Nephron progenitor cell (in vitro differentiated cells): ENCODE measurements around the gene WDR83.
"Not testable (repeated sequence)": the region's sequence is repeated elsewhere in the genome, so short reads cannot be mapped to it uniquely, and the experiment has no call there.

ENCODE experiments used
- DNase-seq: peaks from one replicate; pipeline ENCODE4 v3.0.0; 2021
- H3K27ac Mint-ChIP-seq: 2 replicates; pipeline ENCODE4 v1.8.0; 2021; ENCODE audit warnings: mild to moderate bottlenecking, moderate library complexity, mixed read lengths
- H3K27me3 Mint-ChIP-seq: 2 replicates; pipeline ENCODE4 v1.8.0; 2021; ENCODE audit warnings: mild to moderate bottlenecking, low read depth, mixed read lengths; ENCODE audit not compliant: poor library complexity
- H3K36me3 Mint-ChIP-seq: 2 replicates; pipeline ENCODE4 v1.8.0; 2021; ENCODE audit warnings: low read depth, mixed read lengths
- H3K4me1 Mint-ChIP-seq: 2 replicates; pipeline ENCODE4 v1.8.0; 2021; ENCODE audit warnings: mixed read lengths
- H3K4me3 Mint-ChIP-seq: 2 replicates; pipeline ENCODE4 v1.8.0; 2021; ENCODE audit warnings: mild to moderate bottlenecking, moderate library complexity, mixed read lengths
- H3K9me3 Mint-ChIP-seq: 2 replicates; pipeline ENCODE4 v1.8.0; 2021; ENCODE audit warnings: mild to moderate bottlenecking, moderate library complexity, mixed read lengths
- TF ChIP-seq, protein P1 (sequence below): fragments of 200-600 bp; sonication (generic); IDR thresholded peaks from 2 replicates; pipeline ENCODE4 v1.5.0; 2021; ENCODE audit warnings: antibody characterized with exemption

The WDR83 gene

DNA sequence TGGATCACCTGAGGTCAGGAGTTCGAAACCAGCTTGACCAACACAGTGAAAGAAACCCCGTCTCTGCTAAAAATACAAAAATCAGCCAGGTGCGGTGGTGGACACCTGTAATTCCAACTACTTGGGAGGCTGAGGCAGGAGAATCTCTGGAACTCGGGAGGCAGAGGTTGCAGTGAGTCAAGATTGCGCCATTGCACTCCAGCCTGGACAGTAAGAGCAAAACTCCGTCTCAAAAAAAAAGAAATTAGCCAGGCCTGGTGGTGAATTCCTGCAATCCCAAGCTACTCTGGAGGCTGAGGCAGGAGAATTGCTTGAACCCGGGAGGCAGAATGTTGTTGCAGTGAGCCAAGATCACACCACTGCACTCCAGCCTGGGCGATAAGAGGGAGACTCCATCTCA, 42.0 kb downstream of the WDR83 start:
- DNase-seq: no peak
- H3K4me1 Mint-ChIP-seq: peaks cover 2% of the 10 kb centered on the region
- TF ChIP-seq, protein P1, sequence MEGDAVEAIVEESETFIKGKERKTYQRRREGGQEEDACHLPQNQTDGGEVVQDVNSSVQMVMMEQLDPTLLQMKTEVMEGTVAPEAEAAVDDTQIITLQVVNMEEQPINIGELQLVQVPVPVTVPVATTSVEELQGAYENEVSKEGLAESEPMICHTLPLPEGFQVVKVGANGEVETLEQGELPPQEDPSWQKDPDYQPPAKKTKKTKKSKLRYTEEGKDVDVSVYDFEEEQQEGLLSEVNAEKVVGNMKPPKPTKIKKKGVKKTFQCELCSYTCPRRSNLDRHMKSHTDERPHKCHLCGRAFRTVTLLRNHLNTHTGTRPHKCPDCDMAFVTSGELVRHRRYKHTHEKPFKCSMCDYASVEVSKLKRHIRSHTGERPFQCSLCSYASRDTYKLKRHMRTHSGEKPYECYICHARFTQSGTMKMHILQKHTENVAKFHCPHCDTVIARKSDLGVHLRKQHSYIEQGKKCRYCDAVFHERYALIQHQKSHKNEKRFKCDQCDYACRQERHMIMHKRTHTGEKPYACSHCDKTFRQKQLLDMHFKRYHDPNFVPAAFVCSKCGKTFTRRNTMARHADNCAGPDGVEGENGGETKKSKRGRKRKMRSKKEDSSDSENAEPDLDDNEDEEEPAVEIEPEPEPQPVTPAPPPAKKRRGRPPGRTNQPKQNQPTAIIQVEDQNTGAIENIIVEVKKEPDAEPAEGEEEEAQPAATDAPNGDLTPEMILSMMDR: no peak
- H3K9me3 Mint-ChIP-seq: peaks cover 9% of the 10 kb centered on the region
- H3K27ac Mint-ChIP-seq: no peak overlapping the region
- H3K4me3 Mint-ChIP-seq: no peak overlapping the region
- no peaks in the 10 kb centered on the region for H3K27me3 Mint-ChIP-seq
- peaks cover 73% of the 10 kb centered on the region for H3K36me3 Mint-ChIP-seq

DNA sequence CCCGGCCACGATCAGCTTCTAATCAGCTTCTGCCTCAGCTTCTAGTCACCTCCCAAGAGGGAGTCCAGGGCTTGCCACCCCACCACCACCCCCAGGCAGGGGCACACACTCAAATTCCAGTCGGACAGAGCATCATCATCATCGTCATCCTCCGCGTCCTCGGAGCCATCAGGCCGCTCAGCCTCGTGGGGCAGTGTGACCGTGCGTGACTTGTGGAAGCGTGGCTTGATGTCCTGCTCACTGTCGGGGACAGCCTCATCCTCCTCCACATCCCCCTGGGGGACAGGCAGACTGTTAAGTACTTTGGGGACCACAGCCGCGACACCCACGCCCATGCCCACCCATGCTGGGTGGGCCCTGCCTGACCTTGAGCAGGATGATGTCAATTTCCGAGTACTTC, 44.6 kb downstream of the WDR83 start:
- DNase-seq: no peak

DNA sequence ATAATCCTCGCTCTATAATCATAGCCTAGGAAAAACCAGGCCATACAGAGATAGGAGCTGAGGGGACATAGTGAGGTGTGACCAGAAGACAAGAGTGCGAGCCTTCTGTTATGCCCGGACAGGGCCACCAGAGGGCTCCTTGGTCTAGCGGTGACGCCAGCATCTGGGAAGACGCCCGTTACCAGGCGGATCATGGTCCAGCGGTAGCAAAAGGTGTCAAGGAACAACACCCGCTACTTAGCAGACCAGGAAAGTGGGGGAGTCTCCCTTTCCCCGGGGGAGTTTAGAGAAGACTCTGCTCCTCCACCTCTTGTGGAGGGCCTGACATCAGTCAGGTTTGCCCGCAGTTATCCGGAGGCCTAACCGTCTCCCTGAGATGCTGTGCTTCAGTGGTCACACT, 45.5 kb downstream of the WDR83 start:
- DNase-seq, H3K27me3 Mint-ChIP-seq, H3K4me1 Mint-ChIP-seq, H3K4me3 Mint-ChIP-seq, H3K27ac Mint-ChIP-seq: not testable (repeated sequence)
- Mint-ChIP-seq H3K36me3 (peaks cover 82% of the 10 kb centered on the region), H3K9me3 (peaks cover 10% of the 10 kb centered on the region)
- TF ChIP-seq, protein P1: peak; percentile 29

More for the DNA sequence above, 44.6 kb downstream of the WDR83 start:
- Mint-ChIP-seq H3K4me3 (no peak overlapping the region), H3K4me1 (no peaks in the 10 kb centered on the region), H3K27me3 (no peaks in the 10 kb centered on the region), H3K27ac (no peak overlapping the region), H3K9me3 (peaks cover 10% of the 10 kb centered on the region), H3K36me3 (peaks cover 83% of the 10 kb centered on the region)
- TF ChIP-seq, protein P1: no peak

DNA sequence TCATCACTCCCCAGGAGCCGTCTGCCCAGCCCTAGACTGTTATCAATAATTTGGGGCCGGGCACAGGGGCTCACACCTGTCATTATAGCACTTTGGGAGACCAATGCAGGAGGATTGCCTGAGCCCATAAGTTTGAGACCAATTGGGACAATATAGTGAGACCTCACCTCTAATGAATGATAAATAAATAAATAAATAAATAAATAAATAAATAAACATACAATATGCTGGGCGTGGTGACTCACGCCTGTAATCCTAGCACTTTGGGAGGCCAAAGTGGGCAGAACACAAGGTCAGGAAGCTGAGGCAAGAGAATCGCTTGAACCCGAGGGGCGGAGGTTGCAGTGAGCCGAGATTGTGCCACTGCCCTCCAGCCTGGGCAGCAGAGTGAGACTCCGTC, 46.7 kb downstream of the WDR83 start:
- not testable (repeated sequence) for H3K27me3 Mint-ChIP-seq, DNase-seq, H3K27ac Mint-ChIP-seq, H3K4me3 Mint-ChIP-seq, H3K4me1 Mint-ChIP-seq
- H3K9me3 Mint-ChIP-seq: peaks cover 10% of the 10 kb centered on the region
- peaks cover 79% of the 10 kb centered on the region for H3K36me3 Mint-ChIP-seq

DNA sequence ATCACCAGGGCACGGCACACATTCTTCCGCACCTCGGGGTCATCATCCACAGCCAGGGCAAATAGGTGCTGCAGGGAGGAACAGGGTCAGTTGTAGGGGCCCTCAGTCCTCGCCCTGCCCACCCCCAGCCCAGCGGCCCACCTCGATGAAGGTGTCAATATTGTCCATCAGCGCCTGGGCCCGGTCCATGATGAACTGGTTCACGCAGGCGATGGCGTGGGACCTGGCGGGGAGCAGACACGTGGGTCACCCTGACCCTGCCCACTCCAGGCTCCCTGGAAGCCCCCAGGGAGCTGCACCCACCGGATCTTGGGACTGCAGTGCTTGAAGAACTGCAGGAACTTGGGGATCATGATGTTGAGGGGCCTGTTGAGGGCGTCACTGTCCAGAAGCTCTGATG, 48.5 kb downstream of the WDR83 start:
- H3K4me1 Mint-ChIP-seq: peaks cover 5% of the 10 kb centered on the region
- no peak overlapping the region for H3K4me3 Mint-ChIP-seq
- peaks cover 10% of the 10 kb centered on the region for H3K9me3 Mint-ChIP-seq
- peaks cover 75% of the 10 kb centered on the region for H3K36me3 Mint-ChIP-seq
- no peak overlapping the region for H3K27ac Mint-ChIP-seq
- TF ChIP-seq, protein P1: no peak
- H3K27me3 Mint-ChIP-seq: no peaks in the 10 kb centered on the region
- DNase-seq: no peak

DNA sequence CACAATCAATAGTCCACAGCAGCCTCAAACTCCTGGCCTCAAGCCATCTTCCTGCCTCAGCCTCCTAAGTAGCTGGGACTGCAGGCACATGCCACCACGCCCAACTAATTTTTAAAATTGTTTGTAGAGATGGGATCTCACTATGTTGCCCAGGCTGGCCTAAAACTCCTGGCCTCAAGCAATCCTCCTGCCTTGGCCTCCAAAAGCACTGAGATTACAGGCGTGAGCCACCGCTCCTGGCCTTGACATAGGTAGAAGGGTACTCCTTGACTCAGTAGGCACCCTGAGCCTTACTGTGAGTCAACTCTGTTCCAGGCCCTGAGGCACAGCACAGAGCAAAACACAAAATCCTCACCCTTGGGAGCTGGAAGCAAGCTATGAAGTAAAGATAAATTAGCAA, 49.3 kb downstream of the WDR83 start:
- DNase-seq: no peak
- Mint-ChIP-seq H3K4me1 (peaks cover 12% of the 10 kb centered on the region), H3K9me3 (peaks cover 10% of the 10 kb centered on the region), H3K4me3 (no peak overlapping the region), H3K36me3 (peaks cover 72% of the 10 kb centered on the region), H3K27me3 (no peaks in the 10 kb centered on the region), H3K27ac (no peak overlapping the region)
- TF ChIP-seq, protein P1: no peak
